Activated naive CD8-positive, alpha-beta T cell treated with anti-CD3 and anti-CD28 coated beads for 36 hours (primary cell): Measurements from ENCODE around the gene SSC5D. TPM values are rescaled to one million over a fixed set of nuclear protein-coding genes. Genes with fewer than 3 reads are reported as not detected.
A peak's percentile ranks its signal among the peaks of the same experiment; 100 is the strongest.

Experiments
- DNase-seq: peaks from one replicate; pipeline ENCODE4 v3.0.0; 2021
- H3K27ac Mint-ChIP-seq: one replicate; pipeline ENCODE4 v1.8.0; 2022; ENCODE audit warnings: mild to moderate bottlenecking, moderate library complexity, mixed read lengths
- H3K27me3 Mint-ChIP-seq: one replicate; pipeline ENCODE4 v1.8.0; 2022; ENCODE audit warnings: mild to moderate bottlenecking, mixed read lengths
- H3K36me3 Mint-ChIP-seq: one replicate; pipeline ENCODE4 v1.8.0; 2021; ENCODE audit warnings: mild to moderate bottlenecking, mixed read lengths
- H3K4me1 Mint-ChIP-seq: one replicate; pipeline ENCODE4 v1.8.0; 2021; ENCODE audit warnings: mixed read lengths
- H3K4me3 Mint-ChIP-seq: one replicate; pipeline ENCODE4 v1.8.0; 2022; ENCODE audit warnings: mild to moderate bottlenecking, moderate library complexity, mixed read lengths
- H3K9me3 Mint-ChIP-seq: one replicate; pipeline ENCODE4 v1.8.0; 2022; ENCODE audit warnings: mixed read lengths
- total RNA-seq, 2 experiments: library from RNA; stranded (reverse); gene quantifications; one replicate each; pipeline ENCODE4 v1.2.3, GENCODE V29; 2021

Gene SSC5D
- total RNA-seq, 2 experiments from 2014 or later: 0.46 to 1.4 TPM

DNA sequence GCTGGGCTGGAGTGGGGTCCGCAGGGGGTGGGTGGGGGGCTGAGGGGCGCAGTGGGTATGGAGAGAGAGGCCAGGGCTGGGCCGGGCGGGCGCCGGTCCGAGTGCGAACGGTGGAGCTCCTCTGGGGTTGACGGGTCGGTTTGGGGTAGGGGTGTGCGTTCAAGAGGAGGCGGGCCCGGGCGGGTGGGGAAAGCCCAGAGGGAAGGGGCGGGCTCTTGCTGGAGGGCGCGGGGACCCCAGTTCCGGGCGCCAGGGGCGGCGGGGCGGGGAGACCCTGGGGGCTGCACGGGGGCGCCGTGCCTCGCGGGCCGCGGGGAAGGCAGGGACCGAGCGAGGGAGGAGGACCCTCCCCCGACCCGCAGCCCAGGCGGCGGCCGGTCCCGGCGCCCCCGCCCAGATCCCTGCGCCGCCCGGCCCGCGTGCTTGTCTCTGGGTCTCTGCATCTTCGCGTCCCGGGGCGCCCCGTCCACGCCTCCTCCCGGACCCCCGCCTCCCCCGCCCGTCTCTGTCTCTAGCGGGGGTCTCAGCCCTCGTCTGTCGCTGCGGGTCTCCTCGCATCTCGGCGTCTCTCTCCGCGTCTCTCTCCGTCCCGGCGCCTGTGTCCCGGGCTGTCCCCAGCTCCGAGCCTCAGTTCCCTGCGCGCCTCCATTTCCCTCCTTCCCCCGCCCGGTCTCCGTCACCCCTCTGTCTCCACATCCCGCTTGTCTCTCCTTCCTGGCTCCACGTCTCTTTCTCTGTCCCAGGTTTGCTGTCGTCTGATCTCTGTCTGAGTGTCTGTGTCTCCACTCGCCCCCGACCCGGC lies 36.9 kb upstream of the SSC5D start:
- H3K9me3 Mint-ChIP-seq: no peaks in the 10 kb centered on the region
- H3K4me3 Mint-ChIP-seq: peak overlapping the region; percentile 40
- H3K27me3 Mint-ChIP-seq: peaks cover 35% of the 10 kb centered on the region
- no peak for DNase-seq
- peaks cover 3% of the 10 kb centered on the region for H3K4me1 Mint-ChIP-seq
- no peak overlapping the region for H3K27ac Mint-ChIP-seq
- H3K36me3 Mint-ChIP-seq: peaks cover 12% of the 10 kb centered on the region

GRCh38 chr19:55451965-55452748 lies 36.1 kb upstream of the SSC5D start:
- DNase-seq: no peak
- H3K27me3 Mint-ChIP-seq: peaks cover 35% of the 10 kb centered on the region
- H3K4me3 Mint-ChIP-seq: peak overlapping the region; percentile 40
- H3K27ac Mint-ChIP-seq: no peak overlapping the region
- peaks cover 12% of the 10 kb centered on the region for H3K36me3 Mint-ChIP-seq
- no peaks in the 10 kb centered on the region for H3K9me3 Mint-ChIP-seq
- peaks cover 3% of the 10 kb centered on the region for H3K4me1 Mint-ChIP-seq

DNA sequence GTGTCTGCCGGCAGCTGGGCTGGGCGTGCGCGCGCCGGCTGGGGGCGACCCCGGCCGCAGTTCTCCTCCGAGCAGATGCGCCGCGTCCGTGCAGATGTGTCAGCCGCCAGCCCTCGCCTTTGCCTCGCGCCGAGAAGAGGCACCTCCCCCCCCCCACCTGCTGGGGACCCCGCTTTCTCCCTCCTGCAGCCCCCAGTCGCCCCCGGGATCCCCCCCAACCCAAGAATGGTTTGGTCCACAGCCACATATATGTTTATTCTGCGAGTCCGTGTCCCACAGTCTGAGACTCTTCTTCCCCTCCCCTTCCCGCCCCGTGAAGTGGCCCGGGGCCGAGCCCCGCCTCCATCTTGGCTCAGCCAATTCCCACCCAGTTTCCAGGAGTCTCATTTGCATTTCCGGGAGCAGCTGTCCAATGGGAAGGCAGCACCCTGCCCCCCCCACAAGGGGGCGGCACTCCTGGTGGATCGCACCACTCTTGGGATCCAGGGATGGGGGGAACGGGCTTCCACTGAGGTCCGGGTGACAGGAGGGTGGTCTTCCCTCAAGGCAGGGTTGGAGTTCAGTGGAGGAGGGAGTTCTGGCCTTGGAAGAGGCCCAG lies 35.4 kb upstream of the SSC5D start:
- peak; percentile 51 for DNase-seq
- Mint-ChIP-seq H3K4me3 (no peak overlapping the region), H3K4me1 (peaks cover 3% of the 10 kb centered on the region), H3K36me3 (peaks cover 12% of the 10 kb centered on the region), H3K9me3 (no peaks in the 10 kb centered on the region), H3K27ac (no peak overlapping the region), H3K27me3 (peaks cover 35% of the 10 kb centered on the region)

GRCh38 chr19:55453511-55454260 lies 34.5 kb upstream of the SSC5D start:
- Mint-ChIP-seq H3K4me1 (peaks cover 3% of the 10 kb centered on the region), H3K9me3 (no peaks in the 10 kb centered on the region), H3K36me3 (peaks cover 12% of the 10 kb centered on the region), H3K27me3 (peaks cover 35% of the 10 kb centered on the region), H3K4me3 (no peak overlapping the region), H3K27ac (no peak overlapping the region)
- DNase-seq: no peak

GRCh38 chr19:55454787-55455243 lies 33.4 kb upstream of the SSC5D start:
- Mint-ChIP-seq H3K27ac (no peak overlapping the region), H3K4me3 (no peak overlapping the region), H3K27me3 (peaks cover 35% of the 10 kb centered on the region), H3K9me3 (no peaks in the 10 kb centered on the region), H3K4me1 (peaks cover 3% of the 10 kb centered on the region), H3K36me3 (peaks cover 12% of the 10 kb centered on the region)
- DNase-seq: peak; percentile 52

DNA sequence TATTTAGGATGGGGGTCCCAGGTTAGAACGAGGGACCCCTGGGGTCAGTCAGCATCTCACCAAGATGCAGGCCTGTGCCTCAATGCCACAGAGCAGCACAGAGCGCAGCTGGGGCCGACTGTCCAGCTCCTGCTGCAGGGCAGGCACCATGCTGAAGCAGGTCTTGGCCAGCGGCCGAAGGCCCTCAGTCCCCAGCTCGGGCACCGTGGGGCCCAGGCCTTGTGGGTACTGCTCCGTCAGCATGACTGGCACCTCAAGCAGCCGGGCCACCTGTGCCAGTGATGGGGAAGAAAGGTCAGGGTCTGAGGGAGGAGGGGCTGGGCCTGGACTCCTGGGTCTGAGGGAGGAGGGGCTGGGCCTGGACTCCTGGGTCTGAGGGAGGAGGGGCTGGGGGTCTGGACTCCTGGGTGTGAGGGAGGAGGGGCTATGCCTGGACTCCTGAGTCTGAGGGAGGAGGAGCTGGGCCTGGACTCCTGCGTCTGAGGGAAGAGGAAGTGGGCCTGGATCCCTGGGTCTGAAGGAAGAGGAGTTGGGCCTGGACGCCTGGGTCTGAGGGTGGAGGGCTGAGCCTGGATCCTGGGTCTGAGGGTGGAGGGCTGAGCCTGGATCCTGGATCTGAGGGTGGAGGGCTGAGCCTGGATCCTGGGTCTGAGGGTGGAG lies 32.5 kb upstream of the SSC5D start:
- Mint-ChIP-seq H3K9me3 (no peaks in the 10 kb centered on the region), H3K4me1 (peaks cover 10% of the 10 kb centered on the region), H3K27ac (no peak overlapping the region), H3K36me3 (peaks cover 12% of the 10 kb centered on the region), H3K4me3 (no peak overlapping the region), H3K27me3 (peaks cover 30% of the 10 kb centered on the region)
- DNase-seq: no peak

- H3K36me3 Mint-ChIP-seq: peaks cover 12% of the 10 kb centered on the region
- peaks cover 14% of the 10 kb centered on the region for H3K4me1 Mint-ChIP-seq
- peaks cover 25% of the 10 kb centered on the region for H3K27me3 Mint-ChIP-seq
- H3K4me3 Mint-ChIP-seq: no peak overlapping the region
- no peak for DNase-seq
- H3K9me3 Mint-ChIP-seq: no peaks in the 10 kb centered on the region
- H3K27ac Mint-ChIP-seq: no peak overlapping the region
Measured at GRCh38 chr19:55456347-55456746, 31.9 kb upstream of the SSC5D start.

- DNase-seq: no peak
- no peak overlapping the region for H3K4me3 Mint-ChIP-seq
- H3K27me3 Mint-ChIP-seq: peaks cover 14% of the 10 kb centered on the region
- H3K27ac Mint-ChIP-seq: no peak overlapping the region
- H3K9me3 Mint-ChIP-seq: no peaks in the 10 kb centered on the region
- H3K4me1 Mint-ChIP-seq: peaks cover 18% of the 10 kb centered on the region
- peaks cover 14% of the 10 kb centered on the region for H3K36me3 Mint-ChIP-seq
Measured at GRCh38 chr19:55457683-55458457, 30.4 kb upstream of the SSC5D start.

GRCh38 chr19:55459551-55459949 lies 28.7 kb upstream of the SSC5D start:
- no peak for DNase-seq
- no peak overlapping the region for H3K27ac Mint-ChIP-seq
- H3K4me1 Mint-ChIP-seq: peaks cover 18% of the 10 kb centered on the region
- no peaks in the 10 kb centered on the region for H3K27me3 Mint-ChIP-seq
- no peak overlapping the region for H3K4me3 Mint-ChIP-seq
- peaks cover 5% of the 10 kb centered on the region for H3K36me3 Mint-ChIP-seq
- no peaks in the 10 kb centered on the region for H3K9me3 Mint-ChIP-seq

DNA sequence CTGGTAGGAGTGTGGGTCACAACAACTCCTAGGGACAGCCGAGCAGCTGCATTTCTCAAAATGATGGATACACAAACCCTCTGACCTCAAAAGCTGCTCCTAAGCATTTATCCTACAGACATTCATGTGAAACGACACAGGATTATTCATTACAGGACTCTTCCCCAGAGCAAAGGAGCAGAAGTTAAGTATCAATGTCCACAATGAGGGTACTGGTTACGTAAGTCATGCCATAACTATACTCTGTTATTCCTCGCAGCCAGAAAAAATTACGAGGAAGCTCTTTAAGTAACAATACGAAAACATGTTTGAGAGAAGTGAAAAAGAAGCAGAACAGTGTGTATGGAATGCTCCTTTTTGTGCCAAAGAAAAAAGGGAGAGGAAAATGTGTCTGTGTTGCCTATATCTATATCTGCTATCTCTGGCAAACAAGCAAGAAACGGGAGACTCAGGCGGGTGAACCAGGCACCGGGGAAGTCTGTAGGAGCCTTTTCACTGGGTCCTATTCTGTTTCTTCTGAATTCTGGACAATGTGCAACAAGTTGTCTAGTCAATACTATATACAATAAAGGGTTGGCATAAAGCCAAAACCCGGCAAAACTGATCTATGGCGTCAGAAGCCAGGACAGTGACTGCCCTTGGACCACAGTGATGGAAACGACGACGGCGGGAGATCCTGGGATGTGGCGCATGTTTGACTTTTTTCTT lies 28.1 kb upstream of the SSC5D start:
- Mint-ChIP-seq H3K36me3 (peaks cover 2% of the 10 kb centered on the region), H3K27me3 (no peaks in the 10 kb centered on the region), H3K4me1 (peaks cover 18% of the 10 kb centered on the region), H3K27ac (no peak overlapping the region), H3K4me3 (peak overlapping the region; percentile 82), H3K9me3 (no peaks in the 10 kb centered on the region)
- DNase-seq: no peak

GRCh38 chr19:55460670-55461258 lies 27.5 kb upstream of the SSC5D start:
- Mint-ChIP-seq H3K27ac (peak overlapping the region; percentile 83), H3K27me3 (no peaks in the 10 kb centered on the region), H3K4me1 (peaks cover 18% of the 10 kb centered on the region), H3K36me3 (peaks cover 2% of the 10 kb centered on the region), H3K4me3 (peak overlapping the region; percentile 82), H3K9me3 (no peaks in the 10 kb centered on the region)
- DNase-seq: peak; percentile 50

DNA sequence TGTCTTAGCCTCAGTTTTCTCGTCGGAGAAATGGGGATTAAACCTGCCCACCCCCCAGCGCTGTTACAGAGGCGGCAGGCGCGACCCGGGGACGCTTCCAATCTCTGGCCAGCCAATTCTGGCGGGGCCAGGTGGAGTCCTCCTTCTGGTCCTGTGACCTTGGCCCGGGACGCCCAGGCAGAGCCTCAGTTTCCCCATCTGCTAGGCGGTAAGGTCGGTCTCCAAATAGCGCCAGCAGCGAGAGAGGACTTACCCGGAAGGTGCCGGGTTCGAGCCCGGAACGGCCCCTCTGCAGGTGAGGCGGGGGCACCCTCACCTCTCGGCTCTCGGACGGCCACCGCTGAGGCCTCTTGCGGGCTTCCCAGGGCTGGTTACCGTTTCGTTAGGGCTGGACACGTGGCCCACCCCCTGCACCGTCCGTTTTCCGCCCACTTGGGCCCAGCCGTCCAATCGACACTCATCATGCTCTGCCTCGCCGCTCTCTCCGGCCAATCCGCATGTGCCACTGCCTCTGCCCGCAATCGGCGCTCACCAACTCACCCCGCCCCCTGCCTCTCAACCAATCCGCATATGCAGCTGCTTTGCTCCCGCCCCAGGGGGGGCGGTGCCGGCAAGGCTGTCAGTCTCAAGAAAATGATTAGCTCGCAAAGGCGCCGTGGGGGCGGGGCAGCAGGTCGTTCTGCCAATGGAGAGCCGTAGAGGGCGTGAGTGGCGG lies 26.8 kb upstream of the SSC5D start, which contains the start of gene ISOC2:
Gene ISOC2 (minus strand): TSS at position 384 of the 715 bp plus-strand sequence. CDS start 5,156 bp downstream, outside the sequence.
- Mint-ChIP-seq H3K4me3 (peak within 1 kb of the TSS; percentile 82), H3K9me3 (no peaks in the 10 kb centered on the region), H3K4me1 (peaks cover 18% of the 10 kb centered on the region), H3K27me3 (no peaks in the 10 kb centered on the region), H3K27ac (peak within 1 kb of the TSS; percentile 83), H3K36me3 (peaks cover 2% of the 10 kb centered on the region)
- peak; percentile 100 for DNase-seq
